Activated T-helper 17 cell treated with anti-CD3 and anti-CD28 coated beads, Interleukin-2, amount 50 U/mL, for 72 hours (primary cell): ENCODE measurements around the gene KCNJ1. TPM values are rescaled to one million over a fixed set of nuclear protein-coding genes. Genes with fewer than 3 reads are reported as not detected.

ENCODE experiments used
- ATAC-seq: fragments of 150-1000 bp; cut with Tn5 transposase; replicated peaks from 2 replicates; pipeline ENCODE4 v1.10.0; 2021; ENCODE audit warnings: mild to moderate bottlenecking, moderate library complexity
- H3K27ac Mint-ChIP-seq: one replicate; pipeline ENCODE4 v1.8.0; 2022; ENCODE audit warnings: mixed read lengths
- H3K27me3 Mint-ChIP-seq: one replicate; pipeline ENCODE4 v1.8.0; 2022; ENCODE audit warnings: mixed read lengths
- H3K36me3 Mint-ChIP-seq: one replicate; pipeline ENCODE4 v1.8.0; 2022; ENCODE audit warnings: low read depth, mild to moderate bottlenecking, mixed read lengths
- H3K4me1 Mint-ChIP-seq: one replicate; pipeline ENCODE4 v1.8.0; 2022; ENCODE audit warnings: mixed read lengths
- H3K4me3 Mint-ChIP-seq: one replicate; pipeline ENCODE4 v1.8.0; 2022; ENCODE audit warnings: mild to moderate bottlenecking, mixed read lengths
- H3K9me3 Mint-ChIP-seq: one replicate; pipeline ENCODE4 v1.8.0; 2022; ENCODE audit warnings: mixed read lengths
- total RNA-seq, 2 donors: library from RNA; stranded (reverse); gene quantifications; one replicate each; pipeline ENCODE4 v1.2.3, GENCODE V29; 2022

The KCNJ1 gene
- total RNA-seq, 2 donors from 2014 or later: not detected

DNA sequence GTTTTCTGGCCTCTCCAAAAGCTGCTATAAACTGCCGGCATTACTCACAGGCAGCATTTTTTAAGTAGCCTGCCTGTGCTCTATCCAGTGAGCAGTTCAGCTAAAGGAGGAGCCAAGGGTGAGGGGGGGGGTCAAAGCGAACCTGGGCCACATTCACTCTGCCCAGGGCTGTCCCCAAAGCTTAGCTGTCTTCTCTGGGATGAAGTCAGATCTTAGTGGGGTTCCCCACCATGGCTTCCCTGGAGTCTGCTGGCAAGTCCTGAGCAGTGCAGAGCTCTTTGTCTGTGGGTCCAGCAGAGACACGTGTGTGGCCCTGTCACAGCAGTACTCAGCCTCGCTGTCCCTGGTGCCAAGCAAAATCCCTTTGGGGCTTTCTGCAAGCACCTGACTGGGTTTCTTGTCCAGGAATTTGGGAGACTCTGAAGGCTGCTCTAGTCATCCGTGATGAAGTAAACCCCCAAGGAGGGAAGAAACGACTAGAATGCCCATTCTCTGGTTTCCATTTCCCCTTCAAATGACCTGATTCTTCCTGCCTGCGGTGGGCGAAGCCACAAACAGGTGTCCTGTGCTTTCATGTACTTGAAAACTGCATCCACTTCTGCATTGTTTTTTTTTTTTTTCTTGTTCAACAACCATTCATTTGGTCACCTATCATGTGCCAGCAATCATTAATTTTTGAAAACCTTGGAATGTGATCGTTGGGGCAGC, 26.6 kb upstream of the KCNJ1 start:
- no peaks in the 10 kb centered on the region for H3K4me1 Mint-ChIP-seq
- no peak overlapping the region for H3K4me3 Mint-ChIP-seq
- no peaks in the 10 kb centered on the region for H3K36me3 Mint-ChIP-seq
- ATAC-seq: no peak
- no peaks in the 10 kb centered on the region for H3K9me3 Mint-ChIP-seq
- H3K27ac Mint-ChIP-seq: no peak overlapping the region
- H3K27me3 Mint-ChIP-seq: peaks cover 27% of the 10 kb centered on the region

GRCh38 chr11:128892866-128893565, 25.9 kb upstream of the KCNJ1 start:
- H3K4me3 Mint-ChIP-seq: no peak overlapping the region
- H3K27me3 Mint-ChIP-seq: peaks cover 33% of the 10 kb centered on the region
- H3K27ac Mint-ChIP-seq: no peak overlapping the region

GRCh38 chr11:128891913-128892398, 24.9 kb upstream of the KCNJ1 start:
- peak overlapping the region; percentile 57 for H3K4me3 Mint-ChIP-seq
- H3K27me3 Mint-ChIP-seq: peaks cover 37% of the 10 kb centered on the region

More at GRCh38 chr11:128892866-128893565, 25.9 kb upstream of the KCNJ1 start:
- ATAC-seq: no peak
- H3K4me1 Mint-ChIP-seq: no peaks in the 10 kb centered on the region
- no peaks in the 10 kb centered on the region for H3K36me3 Mint-ChIP-seq
- H3K9me3 Mint-ChIP-seq: no peaks in the 10 kb centered on the region

DNA sequence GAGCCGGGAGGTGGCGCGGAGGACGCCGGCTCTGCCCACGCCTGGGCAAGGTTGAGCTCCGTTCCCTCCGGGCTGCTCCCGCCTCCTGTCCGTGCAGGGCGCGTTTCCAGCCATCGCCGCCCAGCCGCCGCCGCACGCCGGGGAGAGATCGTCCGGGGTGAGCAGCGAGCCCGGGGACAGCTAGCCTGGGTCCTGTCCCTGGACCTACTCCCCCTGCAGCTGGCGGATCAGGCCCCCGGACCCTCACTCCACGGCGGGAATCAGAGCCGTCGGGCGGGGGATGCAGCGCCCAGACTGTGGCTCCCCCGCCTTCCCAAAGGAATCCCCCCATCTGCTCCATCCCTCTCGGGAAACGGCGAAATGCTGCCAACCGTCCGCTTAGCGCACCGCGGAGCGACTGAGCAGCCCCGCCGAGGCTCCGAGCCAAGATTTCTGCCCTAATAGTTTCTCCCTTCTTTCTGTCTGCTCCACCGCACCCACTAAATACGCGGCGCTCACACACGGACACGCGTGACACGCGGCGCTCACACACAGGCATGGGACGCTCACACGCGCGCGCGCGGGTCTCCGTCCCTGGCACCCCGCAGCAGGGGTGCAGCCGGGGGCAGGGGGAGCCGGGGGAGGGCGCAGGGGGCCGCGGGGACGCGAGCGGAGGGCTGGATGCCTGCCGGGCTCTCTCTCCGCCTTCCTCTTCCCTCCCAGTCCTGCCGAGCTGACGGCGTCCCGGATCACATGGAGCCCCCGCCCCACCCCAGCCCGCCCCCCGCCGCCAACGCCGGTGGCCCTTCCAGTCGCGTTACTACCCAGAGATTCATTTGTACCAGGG, 23.7 kb upstream of the KCNJ1 start, which contains the start of gene KCNJ5:
KCNJ5 (plus strand) TSS at position 814 of the 826 bp plus-strand sequence. CDS start 19,918 bp downstream, outside the sequence.
- H3K36me3 Mint-ChIP-seq: no peaks in the 10 kb centered on the region
- peak within 1 kb of the TSS; percentile 57 for H3K4me3 Mint-ChIP-seq
- H3K27me3 Mint-ChIP-seq: peaks cover 44% of the 10 kb centered on the region
- no peaks in the 10 kb centered on the region for H3K4me1 Mint-ChIP-seq
- H3K9me3 Mint-ChIP-seq: no peaks in the 10 kb centered on the region
- peak; percentile 51 for ATAC-seq
- no peak within 1 kb of the TSS for H3K27ac Mint-ChIP-seq

More at GRCh38 chr11:128891913-128892398, 24.9 kb upstream of the KCNJ1 start:
- no peaks in the 10 kb centered on the region for H3K36me3 Mint-ChIP-seq
- no peaks in the 10 kb centered on the region for H3K4me1 Mint-ChIP-seq
- no peaks in the 10 kb centered on the region for H3K9me3 Mint-ChIP-seq
- no peak overlapping the region for H3K27ac Mint-ChIP-seq
- no peak for ATAC-seq

DNA sequence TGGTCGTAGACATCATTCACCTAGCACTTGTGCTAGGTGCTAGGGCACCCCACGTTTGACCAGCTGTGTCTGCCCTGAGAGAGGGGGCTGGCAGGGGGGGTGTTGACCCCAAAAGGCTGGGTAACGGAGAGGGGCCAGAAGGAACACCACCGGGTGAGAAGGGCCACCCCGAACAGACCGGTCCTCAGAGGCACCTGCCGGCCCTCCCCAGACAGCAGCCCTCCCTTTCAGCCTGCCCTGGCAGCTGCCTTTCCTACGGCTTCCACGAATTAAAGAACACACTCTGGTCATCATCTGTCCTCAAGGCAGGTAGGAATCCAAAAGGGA, 23.1 kb upstream of the KCNJ1 start:
- Mint-ChIP-seq H3K9me3 (no peaks in the 10 kb centered on the region), H3K4me1 (no peaks in the 10 kb centered on the region), H3K27me3 (peaks cover 48% of the 10 kb centered on the region), H3K36me3 (no peaks in the 10 kb centered on the region), H3K27ac (no peak overlapping the region), H3K4me3 (peak overlapping the region; percentile 57)
- peak; percentile 5 for ATAC-seq

GRCh38 chr11:128889657-128890213, 22.6 kb upstream of the KCNJ1 start:
- no peaks in the 10 kb centered on the region for H3K36me3 Mint-ChIP-seq
- no peak for ATAC-seq
- peaks cover 50% of the 10 kb centered on the region for H3K27me3 Mint-ChIP-seq
- H3K4me1 Mint-ChIP-seq: no peaks in the 10 kb centered on the region
- peak overlapping the region; percentile 57 for H3K4me3 Mint-ChIP-seq
- H3K27ac Mint-ChIP-seq: no peak overlapping the region
- H3K9me3 Mint-ChIP-seq: no peaks in the 10 kb centered on the region

DNA sequence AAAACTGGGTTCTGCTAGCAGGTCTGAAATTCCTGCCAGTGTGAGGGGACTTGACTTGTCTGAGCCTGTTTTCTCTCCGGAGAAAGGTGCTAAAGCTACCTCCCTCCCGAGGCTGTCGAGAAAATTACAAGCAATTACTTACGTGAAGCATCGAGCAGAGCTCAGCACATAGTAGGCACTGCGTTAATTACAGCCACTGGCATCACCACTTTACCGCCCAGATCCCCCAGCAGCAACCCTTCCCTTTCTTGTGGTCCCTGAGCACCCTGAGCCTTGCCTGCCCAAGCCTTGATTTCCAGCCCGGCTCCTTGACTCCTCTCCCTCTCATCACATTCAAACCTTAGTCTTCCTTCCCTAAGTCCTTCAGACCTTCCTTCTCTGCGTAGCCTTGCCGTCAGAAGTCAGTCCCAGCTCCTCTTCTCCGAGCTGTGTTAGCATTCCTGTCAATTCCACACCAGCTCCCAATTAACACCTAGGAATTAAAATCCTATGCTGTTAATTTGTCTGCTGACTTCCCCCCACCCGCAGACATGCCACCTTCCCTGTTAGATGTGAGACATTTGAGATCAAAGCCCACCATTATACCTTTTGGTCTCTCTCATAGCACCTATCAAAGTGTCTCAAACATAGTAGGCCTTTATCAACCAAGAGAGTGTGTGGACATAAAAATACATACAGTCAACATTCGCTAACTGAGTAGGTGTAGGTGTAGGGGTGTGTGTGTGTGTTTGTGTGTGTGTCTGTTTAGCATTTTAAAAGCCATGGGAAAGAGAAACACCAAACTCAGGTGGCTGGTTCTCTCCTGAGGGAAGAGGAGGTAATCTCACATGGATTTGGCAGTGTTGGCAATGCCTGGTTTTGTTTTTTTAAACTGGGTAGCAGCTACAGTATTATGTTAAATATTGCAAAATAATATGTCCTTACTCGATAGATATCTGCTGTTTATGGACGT, 21.2 kb upstream of the KCNJ1 start:
- H3K27me3 Mint-ChIP-seq: peaks cover 50% of the 10 kb centered on the region
- no peaks in the 10 kb centered on the region for H3K36me3 Mint-ChIP-seq
- ATAC-seq: no peak
- no peaks in the 10 kb centered on the region for H3K9me3 Mint-ChIP-seq
- no peak overlapping the region for H3K4me3 Mint-ChIP-seq
- H3K4me1 Mint-ChIP-seq: no peaks in the 10 kb centered on the region
- H3K27ac Mint-ChIP-seq: no peak overlapping the region

- peak; percentile 22 for ATAC-seq
- Mint-ChIP-seq H3K9me3 (no peaks in the 10 kb centered on the region), H3K36me3 (no peaks in the 10 kb centered on the region), H3K4me3 (no peak overlapping the region), H3K27ac (no peak overlapping the region), H3K27me3 (peaks cover 51% of the 10 kb centered on the region), H3K4me1 (no peaks in the 10 kb centered on the region)
These were observed 19.5 kb upstream of the KCNJ1 start for GRCh38 chr11:128886406-128887124.

DNA sequence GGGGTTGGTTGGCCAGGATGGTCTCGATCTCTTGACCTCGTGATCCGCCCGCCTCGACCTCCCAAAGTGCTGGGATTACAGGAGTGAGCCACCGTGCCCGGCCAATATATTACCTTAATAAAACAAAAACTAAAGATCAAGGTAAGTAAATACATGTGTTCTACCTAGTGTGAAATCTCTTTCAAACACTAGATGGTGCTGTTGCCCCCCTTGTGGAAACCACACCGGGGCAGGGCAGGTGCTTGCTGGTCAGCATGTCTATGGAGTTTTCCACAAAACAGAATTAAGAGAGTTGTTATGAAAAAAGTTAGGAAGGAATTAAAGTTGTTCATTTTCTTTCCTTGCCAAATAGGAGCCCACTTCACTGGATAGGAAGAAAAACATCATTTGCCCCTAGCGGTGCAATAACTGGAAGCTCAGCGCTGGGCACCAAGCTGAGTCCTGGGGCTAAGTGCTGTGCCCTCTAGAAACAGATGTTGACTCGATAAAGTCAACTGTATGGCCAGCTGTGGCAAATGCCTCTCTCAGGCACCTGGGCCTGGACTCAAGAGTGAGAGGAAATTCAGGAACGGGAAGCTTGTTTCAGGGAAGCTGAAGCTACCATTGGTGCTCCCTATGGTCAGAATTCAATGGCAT, 17.7 kb upstream of the KCNJ1 start:
- H3K4me3 Mint-ChIP-seq: no peak overlapping the region
- no peaks in the 10 kb centered on the region for H3K4me1 Mint-ChIP-seq
- no peaks in the 10 kb centered on the region for H3K9me3 Mint-ChIP-seq
- peak; percentile 78 for ATAC-seq
- peaks cover 48% of the 10 kb centered on the region for H3K27me3 Mint-ChIP-seq
- H3K27ac Mint-ChIP-seq: no peak overlapping the region
- no peaks in the 10 kb centered on the region for H3K36me3 Mint-ChIP-seq

GRCh38 chr11:128884054-128884453, 17.0 kb upstream of the KCNJ1 start:
- H3K27me3 Mint-ChIP-seq: peaks cover 41% of the 10 kb centered on the region
- no peaks in the 10 kb centered on the region for H3K36me3 Mint-ChIP-seq
- H3K27ac Mint-ChIP-seq: no peak overlapping the region
- H3K9me3 Mint-ChIP-seq: no peaks in the 10 kb centered on the region
- no peaks in the 10 kb centered on the region for H3K4me1 Mint-ChIP-seq
- no peak overlapping the region for H3K4me3 Mint-ChIP-seq
- no peak for ATAC-seq

GRCh38 chr11:128882451-128882850, 15.4 kb upstream of the KCNJ1 start:
- H3K4me3 Mint-ChIP-seq: no peak overlapping the region
- H3K4me1 Mint-ChIP-seq: no peaks in the 10 kb centered on the region

GRCh38 chr11:128881221-128881620, 14.1 kb upstream of the KCNJ1 start:
- Mint-ChIP-seq H3K9me3 (no peaks in the 10 kb centered on the region), H3K36me3 (no peaks in the 10 kb centered on the region), H3K27me3 (peaks cover 26% of the 10 kb centered on the region), H3K4me3 (no peak overlapping the region), H3K4me1 (no peaks in the 10 kb centered on the region), H3K27ac (no peak overlapping the region)
- ATAC-seq: no peak

More at GRCh38 chr11:128882451-128882850, 15.4 kb upstream of the KCNJ1 start:
- ATAC-seq: no peak
- Mint-ChIP-seq H3K27me3 (peaks cover 31% of the 10 kb centered on the region), H3K9me3 (no peaks in the 10 kb centered on the region), H3K36me3 (no peaks in the 10 kb centered on the region), H3K27ac (no peak overlapping the region)
